HG03097 (cell line): ENCODE measurements around the gene PCDHGC4.

Experiments used
- ATAC-seq: cut with Tn5 transposase; IDR thresholded peaks from one replicate; pipeline ENCODE4 v1.9.1; 2021; ENCODE audit not compliant: unreplicated experiment, low FRiP score

The PCDHGC4 gene

DNA sequence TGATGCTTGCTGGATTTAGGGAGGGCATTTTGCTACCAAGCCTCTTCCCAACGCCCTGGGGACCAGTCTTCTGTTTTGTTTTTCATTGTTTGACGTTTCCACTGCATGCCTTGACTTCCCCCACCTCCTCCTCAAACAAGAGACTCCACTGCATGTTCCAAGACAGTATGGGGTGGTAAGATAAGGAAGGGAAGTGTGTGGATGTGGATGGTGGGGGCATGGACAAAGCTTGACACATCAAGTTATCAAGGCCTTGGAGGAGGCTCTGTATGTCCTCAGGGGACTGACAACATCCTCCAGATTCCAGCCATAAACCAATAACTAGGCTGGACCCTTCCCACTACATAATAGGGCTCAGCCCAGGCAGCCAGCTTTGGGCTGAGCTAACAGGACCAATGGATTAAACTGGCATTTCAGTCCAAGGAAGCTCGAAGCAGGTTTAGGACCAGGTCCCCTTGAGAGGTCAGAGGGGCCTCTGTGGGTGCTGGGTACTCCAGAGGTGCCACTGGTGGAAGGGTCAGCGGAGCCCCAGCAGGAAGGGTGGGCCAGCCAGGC, 27.0 kb downstream of the PCDHGC4 start:
- no peak for ATAC-seq

DNA sequence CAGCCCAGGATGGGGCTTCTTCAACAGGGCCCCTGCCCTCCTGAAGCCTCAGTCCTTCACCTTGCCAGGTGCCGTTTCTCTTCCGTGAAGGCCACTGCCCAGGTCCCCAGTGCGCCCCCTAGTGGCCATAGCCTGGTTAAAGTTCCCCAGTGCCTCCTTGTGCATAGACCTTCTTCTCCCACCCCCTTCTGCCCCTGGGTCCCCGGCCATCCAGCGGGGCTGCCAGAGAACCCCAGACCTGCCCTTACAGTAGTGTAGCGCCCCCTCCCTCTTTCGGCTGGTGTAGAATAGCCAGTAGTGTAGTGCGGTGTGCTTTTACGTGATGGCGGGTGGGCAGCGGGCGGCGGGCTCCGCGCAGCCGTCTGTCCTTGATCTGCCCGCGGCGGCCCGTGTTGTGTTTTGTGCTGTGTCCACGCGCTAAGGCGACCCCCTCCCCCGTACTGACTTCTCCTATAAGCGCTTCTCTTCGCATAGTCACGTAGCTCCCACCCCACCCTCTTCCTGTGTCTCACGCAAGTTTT, 27.6 kb downstream of the PCDHGC4 start:
- ATAC-seq: peak; percentile 27

GRCh38 chr5:141512911-141513626, 28.2 kb downstream of the PCDHGC4 start:
- no peak for ATAC-seq

- ATAC-seq: no peak
Measured at GRCh38 chr5:141513627-141514329, 28.9 kb downstream of the PCDHGC4 start.

GRCh38 chr5:141514330-141515133, 29.7 kb downstream of the PCDHGC4 start:
- no peak for ATAC-seq

GRCh38 chr5:141515141-141515540, 30.3 kb downstream of the PCDHGC4 start:
- no peak for ATAC-seq

DNA sequence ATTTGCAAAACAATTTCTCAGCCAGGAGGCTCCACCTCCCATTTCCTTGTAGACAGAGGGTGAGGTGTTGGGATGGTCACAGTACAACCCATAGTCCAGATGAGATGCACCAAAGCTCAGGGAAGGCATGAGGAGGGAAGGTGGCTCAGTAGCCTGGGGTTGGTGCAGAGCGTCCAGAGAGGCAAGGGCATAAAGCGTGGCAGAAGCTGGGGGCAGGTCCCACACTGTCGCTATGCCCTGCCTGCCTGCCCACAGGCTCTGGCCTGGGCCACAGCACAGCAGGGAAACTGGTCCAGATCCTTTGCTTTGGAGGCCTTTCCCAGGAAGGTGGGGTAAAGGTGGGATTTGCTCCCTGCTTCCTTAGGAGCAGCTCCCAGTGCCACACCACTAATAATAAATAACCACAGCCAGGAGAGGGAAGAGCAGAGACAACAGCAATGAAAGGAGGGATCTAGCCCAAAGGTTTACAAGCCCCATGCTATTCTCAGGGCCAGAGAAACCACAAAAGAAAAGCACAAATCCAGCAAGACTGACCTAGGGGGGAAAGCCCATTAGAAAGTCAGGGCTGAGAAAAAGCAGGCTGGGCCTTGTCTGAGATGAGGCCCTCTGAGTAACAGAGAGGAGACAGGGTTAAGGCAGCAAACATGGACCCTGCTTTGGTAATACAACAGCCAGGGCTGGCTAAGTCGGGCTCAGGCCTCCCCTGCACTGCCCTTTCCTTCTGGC, 31.3 kb downstream of the PCDHGC4 start:
- ATAC-seq: no peak

GRCh38 chr5:141516672-141517025, 31.8 kb downstream of the PCDHGC4 start:
- ATAC-seq: no peak

DNA sequence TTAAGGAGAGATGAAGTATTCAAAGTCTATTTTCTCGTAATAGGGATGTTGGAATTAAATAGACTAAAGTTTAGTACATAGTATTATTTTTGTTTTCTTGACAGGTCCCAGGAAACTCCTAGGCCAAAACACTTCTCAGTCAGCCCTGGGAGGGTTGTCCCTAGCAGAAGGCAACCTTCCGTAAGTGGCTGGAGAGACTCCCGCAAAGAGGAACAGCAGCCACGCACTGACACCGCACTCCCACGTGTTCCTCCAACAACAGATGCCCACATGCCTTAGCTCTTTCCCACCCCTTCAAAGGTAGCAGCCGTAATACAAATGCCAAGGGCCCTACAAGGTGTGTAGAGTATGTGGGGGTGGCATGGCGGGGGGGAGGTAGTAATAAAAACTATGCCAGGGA, 32.5 kb downstream of the PCDHGC4 start:
- ATAC-seq: no peak

DNA sequence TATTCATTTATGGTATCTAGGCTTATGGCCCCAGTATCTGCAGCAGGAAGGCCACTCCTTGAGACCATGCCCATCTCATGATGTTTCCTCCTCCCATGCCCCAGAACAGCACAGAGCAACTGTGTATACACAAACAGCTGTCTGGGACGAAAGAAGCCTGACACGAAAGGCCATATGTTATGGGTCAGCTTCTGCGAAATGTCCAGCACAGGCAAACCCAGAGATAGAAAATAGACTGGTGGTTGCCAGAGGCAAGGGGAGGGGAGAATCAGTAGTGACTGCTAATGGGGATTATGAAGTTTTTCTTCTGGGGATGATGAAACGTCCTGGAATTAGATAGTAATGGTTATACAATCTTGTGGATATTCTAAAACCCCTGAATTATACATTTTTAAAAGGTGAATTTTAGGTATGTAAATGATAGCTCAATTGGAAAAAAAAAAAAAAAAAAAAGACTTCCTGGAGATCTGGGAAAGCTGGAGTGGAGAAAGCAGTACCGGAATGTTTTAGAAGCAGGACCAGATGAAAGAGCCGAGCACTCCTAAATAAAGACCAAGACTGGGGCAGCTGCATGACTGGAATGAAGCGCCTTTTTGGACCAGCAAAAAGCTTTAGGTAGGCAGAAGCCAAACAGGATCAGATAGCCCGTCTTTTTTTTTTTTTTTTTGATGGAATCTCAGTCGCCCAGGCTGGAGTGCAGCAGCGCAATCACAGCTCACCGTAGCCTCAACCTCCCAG, 33.2 kb downstream of the PCDHGC4 start:
- ATAC-seq: no peak

DNA sequence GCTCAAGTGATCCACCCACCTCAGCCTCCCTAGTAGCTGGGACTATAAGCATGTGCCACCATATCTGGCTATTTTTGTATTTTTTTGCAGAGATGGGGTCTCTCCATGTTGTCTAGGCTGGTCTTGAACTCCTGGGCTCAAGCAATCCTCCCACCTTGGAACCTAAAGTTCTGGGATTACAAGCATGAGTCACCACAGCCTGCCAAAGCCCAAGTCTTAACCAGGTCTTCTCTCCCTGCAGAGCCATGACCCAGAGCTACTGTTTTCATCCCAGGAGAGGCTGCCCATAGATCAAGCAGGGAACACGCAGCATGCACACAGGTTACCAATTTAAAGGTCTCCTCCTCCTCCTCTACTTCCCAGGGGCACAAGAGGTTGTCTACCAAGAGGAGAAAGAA, 33.8 kb downstream of the PCDHGC4 start:
- no peak for ATAC-seq

- ATAC-seq: no peak
Measured at GRCh38 chr5:141519605-141520565, 35.1 kb downstream of the PCDHGC4 start.

GRCh38 chr5:141521244-141521781, 36.5 kb downstream of the PCDHGC4 start:
- ATAC-seq: no peak

GRCh38 chr5:141522301-141522700, 37.5 kb downstream of the PCDHGC4 start:
- no peak for ATAC-seq

- ATAC-seq: no peak
Measured at GRCh38 chr5:141523991-141524390, 39.2 kb downstream of the PCDHGC4 start.

DNA sequence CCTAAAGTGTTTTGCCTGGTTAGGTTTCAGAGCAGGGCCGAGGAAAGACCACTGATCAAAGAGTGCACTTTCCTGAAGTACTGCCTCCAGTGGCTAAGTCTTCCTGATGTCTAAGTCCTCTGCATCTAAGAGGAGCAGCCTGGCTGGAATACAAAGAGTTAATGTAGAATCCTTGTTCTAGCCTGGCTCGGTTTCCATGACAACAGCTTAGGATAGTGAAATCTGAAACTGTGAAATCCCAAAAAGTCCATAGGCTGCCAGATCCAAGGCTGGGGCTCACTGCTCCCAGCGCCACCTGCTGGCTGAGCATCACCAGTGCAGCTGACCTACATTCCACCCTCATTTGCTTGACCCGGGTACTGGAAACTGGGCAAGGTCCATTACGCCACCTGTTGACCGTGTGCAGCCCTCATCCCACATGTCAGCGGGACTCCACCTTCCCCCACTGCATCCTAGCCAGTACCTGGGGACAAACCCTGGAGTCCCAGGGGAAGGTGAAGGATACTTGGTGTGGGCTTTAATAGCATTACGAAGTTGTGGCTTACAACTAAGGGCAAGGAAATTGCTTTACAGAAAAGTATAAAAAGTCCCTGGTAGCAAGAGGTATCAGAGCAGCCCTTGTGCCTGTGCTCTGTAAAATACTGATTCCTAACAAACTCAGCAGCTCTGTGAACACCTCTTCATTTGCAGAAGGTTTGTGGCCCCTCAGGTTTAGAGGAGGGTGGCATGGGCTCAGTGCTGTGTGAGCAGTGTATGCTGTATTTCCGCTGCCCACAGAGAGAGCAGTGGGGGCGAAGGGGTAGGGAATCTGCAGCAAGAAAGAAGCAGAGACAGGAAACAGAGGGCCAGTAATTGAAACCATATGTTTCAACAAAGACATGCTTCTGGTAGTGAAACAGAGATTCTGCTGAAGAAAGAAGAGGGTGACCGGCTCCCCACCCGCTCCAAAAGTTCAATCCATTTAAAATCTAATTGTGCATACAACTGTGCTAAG, 40.1 kb downstream of the PCDHGC4 start:
- peak; percentile 67 for ATAC-seq

GRCh38 chr5:141525653-141526052, 40.8 kb downstream of the PCDHGC4 start:
- ATAC-seq: no peak
